Measurements from ENCODE around the gene ABCC3. TPM values are rescaled to one million over a fixed set of nuclear protein-coding genes. Genes with fewer than 3 reads are reported as not detected.

The ABCC3 gene
- total RNA-seq, 2 donors from 2014 or later: 0.22 to 0.91 TPM

DNA sequence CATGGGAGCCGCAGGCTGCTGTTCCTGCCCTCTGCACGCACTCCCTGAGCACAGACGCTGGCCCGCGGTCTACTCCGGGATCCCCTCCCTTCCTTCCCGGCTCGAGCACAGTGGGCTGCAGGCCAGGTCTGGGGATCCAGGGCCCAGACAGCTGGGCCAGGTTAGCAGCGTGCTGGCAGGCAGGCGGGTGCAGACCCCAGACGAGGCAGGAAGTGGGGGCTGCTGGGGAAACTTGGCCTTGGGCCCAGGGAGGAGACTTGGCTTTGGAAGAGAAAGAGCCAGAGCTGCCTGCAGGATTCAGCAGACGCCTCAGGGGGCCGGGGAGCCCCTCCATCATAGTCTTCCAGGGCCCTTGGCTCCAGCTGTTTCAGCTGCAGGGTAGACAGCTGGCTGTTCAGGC is 30.2 kb upstream of the ABCC3 start:
- H3K4me3 ChIP-seq (ENCODE audit: low read length): no peak overlapping the region
- H3K27ac Mint-ChIP-seq: no peak overlapping the region
- no peaks in the 10 kb centered on the region for H3K27me3 ChIP-seq (ENCODE audit: control insufficient read depth, insufficient read depth, low read length, poor library complexity, severe bottlenecking)
- peak; percentile 84 for DNase-seq
- no peaks in the 10 kb centered on the region for H3K36me3 ChIP-seq (ENCODE audit: control insufficient read depth, insufficient read depth, low read length)
- H3K9ac ChIP-seq (ENCODE audit: extremely low read depth, low read length, poor library complexity, severe bottlenecking): no peak overlapping the region
- H3K4me1 Mint-ChIP-seq: peaks cover 3% of the 10 kb centered on the region
- H3K27me3 Mint-ChIP-seq (ENCODE audit: insufficient read depth): peaks cover 5% of the 10 kb centered on the region
- no peaks in the 10 kb centered on the region for H3K4me1 ChIP-seq (ENCODE audit: control insufficient read depth, insufficient read depth, low read length)
- no peak overlapping the region for H3K4me3 Mint-ChIP-seq
- TF ChIP-seq, protein P1, sequence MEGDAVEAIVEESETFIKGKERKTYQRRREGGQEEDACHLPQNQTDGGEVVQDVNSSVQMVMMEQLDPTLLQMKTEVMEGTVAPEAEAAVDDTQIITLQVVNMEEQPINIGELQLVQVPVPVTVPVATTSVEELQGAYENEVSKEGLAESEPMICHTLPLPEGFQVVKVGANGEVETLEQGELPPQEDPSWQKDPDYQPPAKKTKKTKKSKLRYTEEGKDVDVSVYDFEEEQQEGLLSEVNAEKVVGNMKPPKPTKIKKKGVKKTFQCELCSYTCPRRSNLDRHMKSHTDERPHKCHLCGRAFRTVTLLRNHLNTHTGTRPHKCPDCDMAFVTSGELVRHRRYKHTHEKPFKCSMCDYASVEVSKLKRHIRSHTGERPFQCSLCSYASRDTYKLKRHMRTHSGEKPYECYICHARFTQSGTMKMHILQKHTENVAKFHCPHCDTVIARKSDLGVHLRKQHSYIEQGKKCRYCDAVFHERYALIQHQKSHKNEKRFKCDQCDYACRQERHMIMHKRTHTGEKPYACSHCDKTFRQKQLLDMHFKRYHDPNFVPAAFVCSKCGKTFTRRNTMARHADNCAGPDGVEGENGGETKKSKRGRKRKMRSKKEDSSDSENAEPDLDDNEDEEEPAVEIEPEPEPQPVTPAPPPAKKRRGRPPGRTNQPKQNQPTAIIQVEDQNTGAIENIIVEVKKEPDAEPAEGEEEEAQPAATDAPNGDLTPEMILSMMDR (conservative IDR thresholded peaks at IDR 0.05): no peak
- no peak overlapping the region for H3K27ac ChIP-seq (ENCODE audit: low read depth, low read length)
- H3K9me3 Mint-ChIP-seq: no peaks in the 10 kb centered on the region
- H3K36me3 Mint-ChIP-seq (ENCODE audit: low read depth): no peaks in the 10 kb centered on the region
- H3K9me3 ChIP-seq (ENCODE audit: control insufficient read depth, low read length): no peaks in the 10 kb centered on the region
- 59 to 77% methylated on average over 9 to 13 of the region's 13 CpGs for whole genome bisulfite sequencing, 2 experiments (ENCODE audit: insufficient coverage in 1 of 2, insufficient read length in 1 of 2)

DNA sequence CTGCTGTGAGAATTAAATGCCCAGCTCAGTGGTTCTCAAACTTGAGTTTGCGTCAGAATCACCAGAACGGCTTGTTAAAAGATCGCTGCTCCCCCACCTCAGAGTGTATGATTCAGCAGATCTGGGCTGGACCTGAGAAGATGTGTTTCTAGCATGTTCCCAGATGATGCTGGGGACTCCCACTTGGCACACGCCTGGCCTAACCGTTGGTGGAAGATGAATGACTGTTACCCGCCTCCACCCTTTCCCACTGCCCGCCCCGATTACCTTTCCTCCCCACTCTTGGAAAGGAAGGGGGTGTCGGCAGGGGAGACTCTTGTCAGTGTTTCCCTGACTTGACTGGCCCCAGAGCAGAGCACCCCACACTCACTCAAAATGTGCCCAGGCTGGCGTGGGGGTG is 29.3 kb upstream of the ABCC3 start:
- no peaks in the 10 kb centered on the region for H3K27me3 ChIP-seq (ENCODE audit: control insufficient read depth, insufficient read depth, low read length, poor library complexity, severe bottlenecking)
- no peak overlapping the region for H3K4me3 Mint-ChIP-seq
- H3K27ac Mint-ChIP-seq: no peak overlapping the region
- WGBS, 2 experiments (ENCODE audit: insufficient coverage in 1 of 2, insufficient read length in 1 of 2): 83 to 93% methylated on average over 4 to 10 of the region's 10 CpGs
- no peak for DNase-seq
- H3K36me3 ChIP-seq (ENCODE audit: control insufficient read depth, insufficient read depth, low read length): no peaks in the 10 kb centered on the region
- TF ChIP-seq, protein P1 (conservative IDR thresholded peaks at IDR 0.05): no peak
- no peaks in the 10 kb centered on the region for H3K36me3 Mint-ChIP-seq (ENCODE audit: low read depth)
- no peaks in the 10 kb centered on the region for H3K9me3 ChIP-seq (ENCODE audit: control insufficient read depth, low read length)
- no peaks in the 10 kb centered on the region for H3K9me3 Mint-ChIP-seq
- H3K27me3 Mint-ChIP-seq (ENCODE audit: insufficient read depth): peaks cover 5% of the 10 kb centered on the region
- H3K4me3 ChIP-seq (ENCODE audit: low read length): no peak overlapping the region
- no peak overlapping the region for H3K27ac ChIP-seq (ENCODE audit: low read depth, low read length)
- H3K4me1 Mint-ChIP-seq: peaks cover 3% of the 10 kb centered on the region
- no peak overlapping the region for H3K9ac ChIP-seq (ENCODE audit: extremely low read depth, low read length, poor library complexity, severe bottlenecking)
- no peaks in the 10 kb centered on the region for H3K4me1 ChIP-seq (ENCODE audit: control insufficient read depth, insufficient read depth, low read length)

DNA sequence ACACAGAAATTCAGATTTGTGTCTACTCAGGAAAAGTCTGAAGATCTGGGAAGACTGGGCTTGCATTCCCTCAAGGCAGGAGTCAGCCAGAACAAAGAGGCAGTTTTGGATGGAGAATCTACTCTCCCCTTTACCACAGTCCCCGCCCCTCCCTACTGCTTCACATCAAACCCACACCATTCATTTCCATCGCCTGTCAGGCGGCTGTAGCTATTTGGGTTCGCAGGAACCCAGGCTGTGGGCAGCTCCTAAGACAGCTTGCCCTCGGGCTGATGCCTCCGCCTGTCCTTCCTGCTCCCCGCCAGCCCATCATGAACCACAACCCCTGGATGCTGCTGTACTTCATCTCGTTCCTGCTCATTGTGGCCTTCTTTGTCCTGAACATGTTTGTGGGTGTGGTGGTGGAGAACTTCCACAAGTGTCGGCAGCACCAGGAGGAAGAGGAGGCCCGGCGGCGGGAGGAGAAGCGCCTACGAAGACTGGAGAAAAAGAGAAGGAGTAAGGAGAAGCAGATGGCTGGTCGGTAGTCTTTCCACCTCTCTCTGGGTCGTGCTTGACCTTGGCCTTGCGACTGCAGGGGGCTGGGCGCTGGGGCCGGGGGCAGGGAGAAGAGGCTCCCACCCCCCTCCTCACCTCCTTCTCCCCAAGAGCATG is 27.0 kb upstream of the ABCC3 start:
- TF ChIP-seq, protein P1 (conservative IDR thresholded peaks at IDR 0.05): no peak
- peaks cover 3% of the 10 kb centered on the region for H3K4me1 Mint-ChIP-seq
- no peak overlapping the region for H3K27ac ChIP-seq (ENCODE audit: low read depth, low read length)
- H3K9me3 ChIP-seq (ENCODE audit: control insufficient read depth, low read length): no peaks in the 10 kb centered on the region
- no peak overlapping the region for H3K27ac Mint-ChIP-seq
- H3K27me3 ChIP-seq (ENCODE audit: control insufficient read depth, insufficient read depth, low read length, poor library complexity, severe bottlenecking): no peaks in the 10 kb centered on the region
- 91 to 100% methylated on average over 7 to 19 of the region's 19 CpGs for WGBS, 2 experiments (ENCODE audit: insufficient coverage in 1 of 2, insufficient read length in 1 of 2)
- no peaks in the 10 kb centered on the region for H3K4me1 ChIP-seq (ENCODE audit: control insufficient read depth, insufficient read depth, low read length)
- H3K4me3 ChIP-seq (ENCODE audit: low read length): no peak overlapping the region
- DNase-seq: no peak
- no peak overlapping the region for H3K9ac ChIP-seq (ENCODE audit: extremely low read depth, low read length, poor library complexity, severe bottlenecking)
- H3K36me3 ChIP-seq (ENCODE audit: control insufficient read depth, insufficient read depth, low read length): no peaks in the 10 kb centered on the region
- H3K27me3 Mint-ChIP-seq (ENCODE audit: insufficient read depth): peaks cover 5% of the 10 kb centered on the region
- H3K9me3 Mint-ChIP-seq: no peaks in the 10 kb centered on the region
- H3K4me3 Mint-ChIP-seq: no peak overlapping the region
- H3K36me3 Mint-ChIP-seq (ENCODE audit: low read depth): no peaks in the 10 kb centered on the region
